MV-4-11 (cell line): ENCODE data around the gene AKR1A1.
"Not testable (repeated sequence)": the region's sequence is repeated elsewhere in the genome, so short reads cannot be mapped to it uniquely, and the experiment has no call there.

ENCODE experiments used
- DNase-seq: peaks from one replicate; lab custom pipeline; 2025; lab: John Stamatoyannopoulos, UW

Gene AKR1A1

GRCh38 chr1:45569962-45570581 lies 19.4 kb downstream of the AKR1A1 start:
- peak; percentile 62 for DNase-seq

- no peak for DNase-seq
These were observed 20.0 kb downstream of the AKR1A1 start for GRCh38 chr1:45570631-45571030.

- DNase-seq = no peak
These were observed 22.7 kb downstream of the AKR1A1 start for GRCh38 chr1:45573231-45573804.

GRCh38 chr1:45574105-45574626 lies 23.5 kb downstream of the AKR1A1 start:
- DNase-seq = no peak

- DNase-seq = peak; percentile 99
These were observed 32.6 kb downstream of the AKR1A1 start for GRCh38 chr1:45583264-45583665.

GRCh38 chr1:45583666-45584350 lies 33.2 kb downstream of the AKR1A1 start, which contains the start of gene NASP:
Gene NASP (plus strand): TSS chr1:45584041. CDS start chr1:45584147, 106 bp downstream.
- DNase-seq = peak; percentile 76

- peak; percentile 80 for DNase-seq
These were observed 33.9 kb downstream of the AKR1A1 start for GRCh38 chr1:45584351-45585109.

GRCh38 chr1:45585110-45585426 lies 34.4 kb downstream of the AKR1A1 start:
- no peak for DNase-seq

- DNase-seq = no peak
These were observed 35.0 kb downstream of the AKR1A1 start for GRCh38 chr1:45585496-45586075.

GRCh38 chr1:45586769-45587168 lies 36.1 kb downstream of the AKR1A1 start:
- DNase-seq = no peak

GRCh38 chr1:45589861-45590260 lies 39.2 kb downstream of the AKR1A1 start:
- no peak for DNase-seq

- no peak for DNase-seq
These were observed 43.8 kb downstream of the AKR1A1 start for GRCh38 chr1:45594412-45594811.

GRCh38 chr1:45596765-45597164 lies 46.1 kb downstream of the AKR1A1 start:
- not testable (repeated sequence) for DNase-seq

- DNase-seq = no peak
These were observed 53.6 kb downstream of the AKR1A1 start for GRCh38 chr1:45604239-45604638.

GRCh38 chr1:45607404-45608074 lies 56.9 kb downstream of the AKR1A1 start:
- DNase-seq = no peak

GRCh38 chr1:45608175-45609156 lies 57.8 kb downstream of the AKR1A1 start:
- peak; percentile 59 for DNase-seq

- no peak for DNase-seq
These were observed 60.1 kb downstream of the AKR1A1 start for GRCh38 chr1:45610589-45611226.

GRCh38 chr1:45612941-45613579 lies 62.4 kb downstream of the AKR1A1 start:
- no peak for DNase-seq

- DNase-seq = no peak
These were observed 65.3 kb downstream of the AKR1A1 start for GRCh38 chr1:45615885-45616284.
